Chondrocyte (in vitro differentiated cells): ENCODE data around the gene ZC3H6. TPM values are rescaled to one million over a fixed set of nuclear protein-coding genes. Genes with fewer than 3 reads are reported as not detected.

ENCODE experiments used
- DNase-seq: peaks from one replicate; pipeline ENCODE4 v3.0.0; 2021; ENCODE audit warnings: mixed read lengths, low spot score
- H3K27ac Mint-ChIP-seq: one replicate; pipeline ENCODE4 v1.8.0; 2021; ENCODE audit warnings: mild to moderate bottlenecking, moderate library complexity, mixed read lengths; ENCODE audit not compliant: unreplicated experiment
- H3K27me3 Mint-ChIP-seq: 2 replicates; pipeline ENCODE4 v1.8.0; 2021; ENCODE audit warnings: low read depth, mixed read lengths
- H3K36me3 Mint-ChIP-seq: 2 replicates; pipeline ENCODE4 v1.8.0; 2021; ENCODE audit warnings: low read depth, mixed read lengths
- H3K4me1 Mint-ChIP-seq: 2 replicates; pipeline ENCODE4 v1.8.0; 2021; ENCODE audit warnings: low read depth, mild to moderate bottlenecking, mixed read lengths
- H3K4me3 Mint-ChIP-seq: one replicate; pipeline ENCODE4 v1.8.0; 2021; ENCODE audit warnings: mild to moderate bottlenecking, moderate library complexity, mixed read lengths; ENCODE audit not compliant: unreplicated experiment
- H3K9me3 Mint-ChIP-seq: 2 replicates; pipeline ENCODE4 v1.8.0; 2021; ENCODE audit warnings: low read depth, mixed read lengths
- total RNA-seq: library from RNA; stranded (reverse); gene quantifications from 3 replicates; pipeline ENCODE4 v1.2.1, GENCODE V29; 2021
- TF ChIP-seq, protein P1 (sequence below): fragments of 200-600 bp; sonication (generic); IDR thresholded peaks from 2 replicates; pipeline ENCODE4 v1.5.0; 2021; ENCODE audit warnings: antibody characterized with exemption, mild to moderate bottlenecking, moderate library complexity

Gene ZC3H6
- total RNA-seq, 1 donor from 2014 or later = 8.6 TPM

DNA sequence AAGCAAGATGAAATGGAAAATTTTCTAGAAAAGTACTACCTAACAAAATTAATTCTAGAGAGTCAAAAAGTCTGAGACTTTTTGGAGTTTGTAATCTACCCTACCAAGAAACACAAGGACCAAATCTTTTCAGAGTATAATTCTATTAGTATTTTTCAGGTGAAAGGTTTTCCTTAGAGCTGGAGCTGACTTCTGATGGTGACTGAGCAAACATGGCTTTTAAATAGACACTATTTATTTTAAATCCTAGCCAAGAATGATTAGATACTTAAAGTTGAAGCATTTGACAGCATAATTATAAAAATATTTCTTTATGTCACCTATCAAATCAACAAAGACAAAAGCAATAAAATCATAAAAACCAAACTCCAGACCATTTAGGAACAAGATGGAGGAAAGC, 26.6 kb downstream of the ZC3H6 start:
- no peak overlapping the region for H3K4me3 Mint-ChIP-seq
- H3K4me1 Mint-ChIP-seq = peaks cover 29% of the 10 kb centered on the region
- peaks cover 1% of the 10 kb centered on the region for H3K36me3 Mint-ChIP-seq
- H3K27me3 Mint-ChIP-seq = no peaks in the 10 kb centered on the region
- H3K27ac Mint-ChIP-seq = peak overlapping the region; percentile 32
- TF ChIP-seq, protein P1, sequence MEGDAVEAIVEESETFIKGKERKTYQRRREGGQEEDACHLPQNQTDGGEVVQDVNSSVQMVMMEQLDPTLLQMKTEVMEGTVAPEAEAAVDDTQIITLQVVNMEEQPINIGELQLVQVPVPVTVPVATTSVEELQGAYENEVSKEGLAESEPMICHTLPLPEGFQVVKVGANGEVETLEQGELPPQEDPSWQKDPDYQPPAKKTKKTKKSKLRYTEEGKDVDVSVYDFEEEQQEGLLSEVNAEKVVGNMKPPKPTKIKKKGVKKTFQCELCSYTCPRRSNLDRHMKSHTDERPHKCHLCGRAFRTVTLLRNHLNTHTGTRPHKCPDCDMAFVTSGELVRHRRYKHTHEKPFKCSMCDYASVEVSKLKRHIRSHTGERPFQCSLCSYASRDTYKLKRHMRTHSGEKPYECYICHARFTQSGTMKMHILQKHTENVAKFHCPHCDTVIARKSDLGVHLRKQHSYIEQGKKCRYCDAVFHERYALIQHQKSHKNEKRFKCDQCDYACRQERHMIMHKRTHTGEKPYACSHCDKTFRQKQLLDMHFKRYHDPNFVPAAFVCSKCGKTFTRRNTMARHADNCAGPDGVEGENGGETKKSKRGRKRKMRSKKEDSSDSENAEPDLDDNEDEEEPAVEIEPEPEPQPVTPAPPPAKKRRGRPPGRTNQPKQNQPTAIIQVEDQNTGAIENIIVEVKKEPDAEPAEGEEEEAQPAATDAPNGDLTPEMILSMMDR = no peak
- no peaks in the 10 kb centered on the region for H3K9me3 Mint-ChIP-seq
- DNase-seq = no peak

DNA sequence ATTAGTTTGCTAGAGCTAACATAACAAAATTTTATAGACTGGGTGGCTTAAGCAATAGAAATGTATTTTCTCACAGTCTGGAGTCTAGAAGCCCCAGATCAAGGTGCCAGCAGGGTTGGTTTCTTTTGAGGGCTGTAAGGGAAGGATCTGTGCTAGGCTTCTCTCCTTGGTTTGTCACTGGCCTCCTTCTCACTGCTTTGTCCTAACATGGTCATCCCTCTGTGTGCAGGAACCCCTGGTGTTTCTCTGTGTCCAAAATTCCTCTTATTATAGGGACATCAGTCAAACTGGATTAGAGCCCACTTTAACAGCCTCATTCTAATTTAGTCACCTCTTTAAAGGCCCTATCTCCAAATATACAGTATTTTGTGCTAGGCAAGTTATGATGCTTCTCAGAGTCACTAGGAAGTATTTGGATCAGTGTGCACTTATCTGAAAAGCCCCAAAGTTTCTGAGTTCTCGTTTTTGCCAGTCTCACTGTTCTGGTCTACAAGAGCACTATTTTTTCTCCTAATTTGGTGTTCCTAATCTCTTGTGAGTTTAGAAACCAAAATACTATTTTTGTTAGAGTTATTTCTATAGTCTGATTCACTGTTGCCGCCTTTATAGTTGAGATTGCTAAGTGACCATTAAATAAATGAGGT, 29.0 kb downstream of the ZC3H6 start:
- no peaks in the 10 kb centered on the region for H3K9me3 Mint-ChIP-seq

DNA sequence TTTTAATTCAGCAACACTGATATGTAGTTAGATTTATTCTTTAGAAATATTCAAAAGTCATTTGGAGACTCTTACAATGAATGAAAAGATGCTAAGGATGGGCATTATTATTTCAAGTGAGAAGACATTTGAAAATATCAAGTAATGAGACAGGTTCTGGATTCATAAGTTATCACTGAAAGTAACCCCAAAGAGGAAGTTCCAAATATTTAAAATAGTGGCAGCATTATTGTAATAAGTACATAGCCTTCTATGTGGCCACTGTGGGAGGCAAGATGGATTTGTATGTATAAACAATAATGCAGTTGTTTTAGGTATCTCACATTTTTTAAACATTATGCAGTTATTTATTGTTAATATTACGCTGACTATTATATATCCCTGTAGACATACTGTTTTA, 29.7 kb downstream of the ZC3H6 start:
- H3K27ac Mint-ChIP-seq = no peak overlapping the region
- no peak overlapping the region for H3K4me3 Mint-ChIP-seq
- TF ChIP-seq, protein P1 = no peak
- no peaks in the 10 kb centered on the region for H3K27me3 Mint-ChIP-seq
- H3K4me1 Mint-ChIP-seq = peaks cover 29% of the 10 kb centered on the region
- H3K36me3 Mint-ChIP-seq = no peaks in the 10 kb centered on the region
- no peak for DNase-seq
- H3K9me3 Mint-ChIP-seq = no peaks in the 10 kb centered on the region

More for the DNA sequence above, 29.0 kb downstream of the ZC3H6 start:
- TF ChIP-seq, protein P1 = no peak
- no peak for DNase-seq
- Mint-ChIP-seq H3K36me3 (peaks cover 1% of the 10 kb centered on the region), H3K4me3 (no peak overlapping the region), H3K27me3 (no peaks in the 10 kb centered on the region), H3K4me1 (peaks cover 29% of the 10 kb centered on the region), H3K27ac (peak overlapping the region; percentile 10)

DNA sequence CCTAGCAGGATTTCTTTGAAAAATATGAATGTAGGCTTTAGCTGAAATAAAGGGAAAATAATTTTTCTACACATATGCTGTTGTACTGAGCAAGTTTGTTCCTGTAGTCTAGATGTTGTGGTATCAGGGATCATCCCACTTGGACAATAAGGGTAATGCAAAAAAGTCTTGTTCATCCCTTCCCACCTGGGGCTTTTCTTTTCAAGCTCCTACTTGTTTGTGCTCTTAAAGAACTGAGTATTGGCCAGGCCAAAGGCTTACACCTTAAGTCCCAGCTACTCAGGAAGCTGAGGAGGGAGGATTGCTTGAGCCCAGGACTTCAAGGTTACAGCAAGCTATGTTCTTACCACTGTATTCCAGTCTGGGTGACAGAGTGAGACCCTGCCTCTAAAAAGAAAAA, 35.5 kb downstream of the ZC3H6 start:
- H3K27me3 Mint-ChIP-seq = no peaks in the 10 kb centered on the region
- DNase-seq = no peak
- TF ChIP-seq, protein P1 = no peak
- H3K36me3 Mint-ChIP-seq = peaks cover 3% of the 10 kb centered on the region
- no peak overlapping the region for H3K4me3 Mint-ChIP-seq
- no peaks in the 10 kb centered on the region for H3K4me1 Mint-ChIP-seq
- no peaks in the 10 kb centered on the region for H3K9me3 Mint-ChIP-seq
- H3K27ac Mint-ChIP-seq = no peak overlapping the region

DNA sequence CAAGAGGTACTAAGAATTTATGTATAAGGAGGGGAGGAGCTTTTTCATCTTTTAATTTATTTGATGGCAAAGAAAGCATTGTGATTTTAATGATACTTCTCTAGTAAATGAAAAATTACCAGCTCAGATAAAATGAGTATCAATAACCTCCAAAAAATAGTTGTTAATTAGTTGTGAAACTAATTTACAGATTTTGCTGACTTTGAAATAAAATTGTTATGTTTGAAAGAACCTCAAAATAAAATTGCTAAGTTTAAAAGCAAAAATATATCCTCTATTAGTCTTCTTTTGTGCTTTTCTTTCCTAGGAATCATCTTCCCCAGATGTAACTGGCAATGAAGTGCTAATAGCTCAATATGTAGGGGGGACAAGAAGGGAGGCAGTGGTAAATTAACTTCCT, 36.5 kb downstream of the ZC3H6 start:
- TF ChIP-seq, protein P1 = no peak
- H3K4me1 Mint-ChIP-seq = peaks cover 2% of the 10 kb centered on the region
- DNase-seq = no peak
- no peak overlapping the region for H3K27ac Mint-ChIP-seq
- H3K27me3 Mint-ChIP-seq = no peaks in the 10 kb centered on the region
- H3K4me3 Mint-ChIP-seq = no peak overlapping the region
- no peaks in the 10 kb centered on the region for H3K9me3 Mint-ChIP-seq
- peaks cover 3% of the 10 kb centered on the region for H3K36me3 Mint-ChIP-seq
